ENCODE measurements around the gene SMYD3. TPM values are rescaled to one million over a fixed set of nuclear protein-coding genes. Genes with fewer than 3 reads are reported as not detected.

SMYD3 gene
- total and polyA plus RNA-seq, 2 donors (not counting 1 experiment from before 2014, with no cell fraction given), result 69.4 to 83.1 TPM

DNA sequence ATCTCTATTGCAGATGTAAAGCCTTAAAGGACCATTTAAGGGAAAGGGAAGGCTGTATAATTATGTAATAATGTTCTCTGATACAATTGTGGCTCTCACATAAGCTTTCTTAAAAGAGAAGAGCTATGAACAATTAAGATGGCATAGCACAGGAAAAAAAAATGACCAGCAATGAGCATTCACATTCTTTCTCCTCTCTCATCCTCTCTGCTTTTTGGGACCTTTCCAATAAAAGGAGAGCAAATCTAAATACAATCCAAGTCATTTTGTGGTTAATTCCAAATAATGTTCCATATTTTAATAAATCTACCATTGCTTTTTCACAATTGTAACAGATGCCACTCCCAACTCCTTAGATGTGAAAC lies 23.5 kb downstream of the SMYD3 start:
- Histone ChIP-seq H2AFZ (ENCODE audit: low read length) (no peak overlapping the region), H3K27ac (ENCODE audit: insufficient read depth, low read length) (no peak overlapping the region), H3K79me2 (ENCODE audit: control insufficient read depth, insufficient read depth, low read length) (no peaks in the 10 kb centered on the region), H4K20me1 (ENCODE audit: control insufficient read depth, extremely low read depth, insufficient read depth, low read length) (peaks cover 2% of the 10 kb centered on the region), H3K4me1 (ENCODE audit: control insufficient read depth, extremely low read depth, insufficient read depth, low read length) (no peaks in the 10 kb centered on the region), H3K4me2 (ENCODE audit: extremely low read depth, insufficient read depth, low read length) (peak overlapping the region; percentile 88), H3K36me3 (ENCODE audit: control insufficient read depth, insufficient read depth, low read length) (no peaks in the 10 kb centered on the region), H3K27me3 (ENCODE audit: control insufficient read depth, insufficient read depth, low read length) (no peaks in the 10 kb centered on the region), H3K9ac (ENCODE audit: insufficient read depth, low read length) (no peak overlapping the region), H3K4me3 (replicated peaks in 1 of 4; ENCODE audit: control extremely low read depth in 1 of 4, insufficient read depth in 1 of 4, low read depth in 3 of 4, low read length in 4 of 4) (peak overlapping the region in 3 of 4 experiments; percentile 13 to 40 (median 29)), H3K9me3 (ENCODE audit: control insufficient read depth, insufficient read depth, low read depth, low read length) (no peaks in the 10 kb centered on the region)
- DNase-seq (ENCODE audit: low read depth in 2 of 2), result peak in 1 of 2 donors; percentile 28
- TF ChIP-seq EZH2 (IDR thresholded peaks at IDR 0.05; ENCODE audit: low read length, missing control alignments), result no peak
- TF ChIP-seq, protein P1, sequence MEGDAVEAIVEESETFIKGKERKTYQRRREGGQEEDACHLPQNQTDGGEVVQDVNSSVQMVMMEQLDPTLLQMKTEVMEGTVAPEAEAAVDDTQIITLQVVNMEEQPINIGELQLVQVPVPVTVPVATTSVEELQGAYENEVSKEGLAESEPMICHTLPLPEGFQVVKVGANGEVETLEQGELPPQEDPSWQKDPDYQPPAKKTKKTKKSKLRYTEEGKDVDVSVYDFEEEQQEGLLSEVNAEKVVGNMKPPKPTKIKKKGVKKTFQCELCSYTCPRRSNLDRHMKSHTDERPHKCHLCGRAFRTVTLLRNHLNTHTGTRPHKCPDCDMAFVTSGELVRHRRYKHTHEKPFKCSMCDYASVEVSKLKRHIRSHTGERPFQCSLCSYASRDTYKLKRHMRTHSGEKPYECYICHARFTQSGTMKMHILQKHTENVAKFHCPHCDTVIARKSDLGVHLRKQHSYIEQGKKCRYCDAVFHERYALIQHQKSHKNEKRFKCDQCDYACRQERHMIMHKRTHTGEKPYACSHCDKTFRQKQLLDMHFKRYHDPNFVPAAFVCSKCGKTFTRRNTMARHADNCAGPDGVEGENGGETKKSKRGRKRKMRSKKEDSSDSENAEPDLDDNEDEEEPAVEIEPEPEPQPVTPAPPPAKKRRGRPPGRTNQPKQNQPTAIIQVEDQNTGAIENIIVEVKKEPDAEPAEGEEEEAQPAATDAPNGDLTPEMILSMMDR (conservative IDR thresholded peaks at IDR 0.05 in 1 of 2, IDR thresholded peaks at IDR 0.05 in 1 of 2; ENCODE audit: low read depth in 1 of 2, low read length in 2 of 2), result no peak

DNA sequence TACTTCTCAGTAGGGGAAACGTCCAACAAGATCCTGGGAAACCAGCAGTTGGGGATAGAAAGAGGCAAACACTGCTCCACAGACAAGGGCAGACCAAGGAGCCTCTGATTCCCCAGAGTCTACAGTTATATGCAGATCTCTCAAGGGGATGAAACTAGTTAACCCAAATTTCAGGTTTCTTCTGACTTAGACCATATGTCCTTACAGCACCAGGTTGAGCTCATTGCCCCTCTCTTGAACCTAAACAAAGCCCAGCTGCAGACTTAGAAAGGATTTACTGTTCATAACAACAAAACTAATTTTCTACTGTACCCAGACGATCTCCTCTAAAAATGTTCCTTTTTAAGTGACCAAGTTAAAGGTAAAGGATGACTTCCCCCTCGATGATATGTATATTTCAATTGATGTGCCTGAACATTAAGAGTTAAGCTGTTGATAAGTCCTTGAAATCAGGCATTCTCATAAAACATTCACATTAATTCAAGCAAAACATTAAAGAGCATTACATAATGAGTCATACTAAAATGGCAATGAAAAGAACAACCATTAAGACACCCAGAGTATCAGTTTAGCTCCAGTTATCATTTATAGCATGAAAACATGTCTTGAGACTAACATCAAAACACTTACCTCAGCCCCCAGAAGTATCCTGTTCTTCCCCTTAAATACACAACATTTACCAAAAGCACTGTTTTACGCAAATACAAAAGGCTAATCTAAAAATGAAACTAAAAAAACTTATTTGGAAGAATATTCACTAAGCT lies 24.1 kb downstream of the SMYD3 start:
- peak; percentile 21 to 52 for DNase-seq (ENCODE audit: low read depth in 2 of 2)
- Histone ChIP-seq H3K4me2 (ENCODE audit: extremely low read depth, insufficient read depth, low read length) (peak overlapping the region; percentile 88), H3K4me1 (ENCODE audit: control insufficient read depth, extremely low read depth, insufficient read depth, low read length) (no peaks in the 10 kb centered on the region)

DNA sequence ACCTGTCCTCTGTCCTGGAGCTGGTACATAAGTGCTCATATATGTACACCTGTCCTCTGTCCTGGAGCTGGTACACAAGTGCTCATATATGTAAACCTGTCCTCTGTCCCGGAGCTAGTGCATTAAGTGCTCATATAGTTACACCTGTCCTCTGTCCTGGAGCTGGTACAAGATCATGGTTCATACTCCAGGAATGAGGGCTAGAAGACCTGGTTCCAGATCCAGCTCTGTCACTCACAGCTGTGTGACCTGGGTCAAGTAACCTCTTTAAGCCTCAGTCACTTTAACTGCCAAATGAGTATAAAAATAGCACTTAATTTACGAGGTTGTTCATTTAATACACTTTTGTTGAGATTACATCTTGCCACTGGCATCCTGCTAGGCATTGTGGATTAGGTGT lies 28.0 kb downstream of the SMYD3 start:
- Histone ChIP-seq H3K4me1 (ENCODE audit: control insufficient read depth, extremely low read depth, insufficient read depth, low read length) (no peaks in the 10 kb centered on the region), H3K9me3 (ENCODE audit: control insufficient read depth, insufficient read depth, low read depth, low read length) (no peaks in the 10 kb centered on the region), H3K4me3 (replicated peaks in 1 of 4; ENCODE audit: control extremely low read depth in 1 of 4, insufficient read depth in 1 of 4, low read depth in 3 of 4, low read length in 4 of 4) (no peak overlapping the region), H3K79me2 (ENCODE audit: control insufficient read depth, insufficient read depth, low read length) (no peaks in the 10 kb centered on the region), H3K9ac (ENCODE audit: insufficient read depth, low read length) (no peak overlapping the region), H3K36me3 (ENCODE audit: control insufficient read depth, insufficient read depth, low read length) (no peaks in the 10 kb centered on the region), H3K27ac (ENCODE audit: insufficient read depth, low read length) (no peak overlapping the region), H3K4me2 (ENCODE audit: extremely low read depth, insufficient read depth, low read length) (no peak overlapping the region), H3K27me3 (ENCODE audit: control insufficient read depth, insufficient read depth, low read length) (no peaks in the 10 kb centered on the region), H4K20me1 (ENCODE audit: control insufficient read depth, extremely low read depth, insufficient read depth, low read length) (no peaks in the 10 kb centered on the region), H2AFZ (ENCODE audit: low read length) (no peak overlapping the region)
- DNase-seq (ENCODE audit: low read depth in 2 of 2), result no peak
- no peak for TF ChIP-seq EZH2 (IDR thresholded peaks at IDR 0.05; ENCODE audit: low read length, missing control alignments)
- TF ChIP-seq, protein P1 (conservative IDR thresholded peaks at IDR 0.05 in 1 of 2, IDR thresholded peaks at IDR 0.05 in 1 of 2; ENCODE audit: low read depth in 1 of 2, low read length in 2 of 2), result no peak

More for the DNA sequence above, 24.1 kb downstream of the SMYD3 start:
- peaks cover 2% of the 10 kb centered on the region for H4K20me1 ChIP-seq (ENCODE audit: control insufficient read depth, extremely low read depth, insufficient read depth, low read length)
- no peaks in the 10 kb centered on the region for H3K79me2 ChIP-seq (ENCODE audit: control insufficient read depth, insufficient read depth, low read length)
- H3K9me3 ChIP-seq (ENCODE audit: control insufficient read depth, insufficient read depth, low read depth, low read length), result no peaks in the 10 kb centered on the region
- H3K9ac ChIP-seq (ENCODE audit: insufficient read depth, low read length), result no peak overlapping the region
- no peaks in the 10 kb centered on the region for H3K27me3 ChIP-seq (ENCODE audit: control insufficient read depth, insufficient read depth, low read length)
- no peak overlapping the region for H2AFZ ChIP-seq (ENCODE audit: low read length)
- no peak overlapping the region for H3K27ac ChIP-seq (ENCODE audit: insufficient read depth, low read length)
- H3K36me3 ChIP-seq (ENCODE audit: control insufficient read depth, insufficient read depth, low read length), result no peaks in the 10 kb centered on the region
- peak overlapping the region in 3 of 4 experiments; percentile 13 to 40 (median 29) for H3K4me3 ChIP-seq (replicated peaks in 1 of 4; ENCODE audit: control extremely low read depth in 1 of 4, insufficient read depth in 1 of 4, low read depth in 3 of 4, low read length in 4 of 4)
- no peak for TF ChIP-seq EZH2 (IDR thresholded peaks at IDR 0.05; ENCODE audit: low read length, missing control alignments)
- TF ChIP-seq, protein P1 (conservative IDR thresholded peaks at IDR 0.05 in 1 of 2, IDR thresholded peaks at IDR 0.05 in 1 of 2; ENCODE audit: low read depth in 1 of 2, low read length in 2 of 2), result no peak
